DOHH2 (cell line): Measurements from ENCODE around the gene FAM120A.

Experiments
- EZH2phosphoT487 ChIP-seq: fragments of 200-600 bp; sonication (generic); IDR thresholded peaks from 2 replicates; pipeline ENCODE4 v1.6.1; 2017; ENCODE audit warnings: borderline replicate concordance, mild to moderate bottlenecking, antibody characterized with exemption, low read length, moderate library complexity, mixed read lengths
- TF ChIP-seq, protein P1 (sequence below): fragments of 200-600 bp; sonication (generic); IDR thresholded peaks from one replicate; pipeline ENCODE4 v1.5.1; 2014; ENCODE audit warnings: antibody characterized with exemption, mild to moderate bottlenecking, low read depth, low read length; ENCODE audit not compliant: poor library complexity, severe bottlenecking

GRCh38 chr9:93601666-93602065 lies 150.2 kb downstream of the FAM120A start:
- no peak for TF ChIP-seq EZH2phosphoT487
- TF ChIP-seq, protein P1, sequence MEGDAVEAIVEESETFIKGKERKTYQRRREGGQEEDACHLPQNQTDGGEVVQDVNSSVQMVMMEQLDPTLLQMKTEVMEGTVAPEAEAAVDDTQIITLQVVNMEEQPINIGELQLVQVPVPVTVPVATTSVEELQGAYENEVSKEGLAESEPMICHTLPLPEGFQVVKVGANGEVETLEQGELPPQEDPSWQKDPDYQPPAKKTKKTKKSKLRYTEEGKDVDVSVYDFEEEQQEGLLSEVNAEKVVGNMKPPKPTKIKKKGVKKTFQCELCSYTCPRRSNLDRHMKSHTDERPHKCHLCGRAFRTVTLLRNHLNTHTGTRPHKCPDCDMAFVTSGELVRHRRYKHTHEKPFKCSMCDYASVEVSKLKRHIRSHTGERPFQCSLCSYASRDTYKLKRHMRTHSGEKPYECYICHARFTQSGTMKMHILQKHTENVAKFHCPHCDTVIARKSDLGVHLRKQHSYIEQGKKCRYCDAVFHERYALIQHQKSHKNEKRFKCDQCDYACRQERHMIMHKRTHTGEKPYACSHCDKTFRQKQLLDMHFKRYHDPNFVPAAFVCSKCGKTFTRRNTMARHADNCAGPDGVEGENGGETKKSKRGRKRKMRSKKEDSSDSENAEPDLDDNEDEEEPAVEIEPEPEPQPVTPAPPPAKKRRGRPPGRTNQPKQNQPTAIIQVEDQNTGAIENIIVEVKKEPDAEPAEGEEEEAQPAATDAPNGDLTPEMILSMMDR = no peak
